CD14-positive monocyte (primary cell): ENCODE measurements around the gene GPR132. TPM values are rescaled to one million over a fixed set of nuclear protein-coding genes. Genes with fewer than 3 reads are reported as not detected.

Experiments
- DNase-seq, 3 donors: peaks; one replicate each; pipeline ENCODE4 v3.0.0-alpha.2; 2011 to 2022
- H2AFZ ChIP-seq: 2 replicates; pipeline ENCODE4 v1.6.0; 2012; ENCODE audit warnings: mild to moderate bottlenecking, low read depth, low read length, inconsistent platforms; ENCODE audit not compliant: insufficient read depth, poor library complexity, severe bottlenecking
- H3K27ac ChIP-seq, 2 donors: 1 replicate in 1 of 2; 2 replicates in 1 of 2; pipeline ENCODE4 v1.5.1; 2012 to 2013; ENCODE audit warnings: low read length in 2 of 2, control low read depth in 1 of 2, inconsistent platforms in 1 of 2, low read depth in 1 of 2, mild to moderate bottlenecking in 1 of 2
- H3K27me3 ChIP-seq, 2 donors: one replicate each; pipeline versions ENCODE4 v1.6.0 to v1.6.1; 2011 to 2013; ENCODE audit warnings: low read length in 2 of 2; ENCODE audit not compliant: control insufficient read depth in 2 of 2, insufficient read depth in 2 of 2
- H3K36me3 ChIP-seq, 2 donors: replicated peaks in 1 of 2; 1 replicate in 1 of 2; 2 replicates in 1 of 2; pipeline versions ENCODE4 v1.5.1 to v1.6.1; 2012 to 2013; ENCODE audit warnings: low read length in 2 of 2, control low read depth in 1 of 2, inconsistent platforms in 1 of 2, mild to moderate bottlenecking in 1 of 2; ENCODE audit not compliant: insufficient read depth in 2 of 2, control insufficient read depth in 1 of 2
- H3K4me1 ChIP-seq, 2 donors: 1 replicate in 1 of 2; 2 replicates in 1 of 2; pipeline versions ENCODE4 v1.5.1 to v1.6.1; 2012 to 2013; ENCODE audit warnings: low read length in 2 of 2, control low read depth in 1 of 2, inconsistent platforms in 1 of 2, mild to moderate bottlenecking in 1 of 2, moderate library complexity in 1 of 2; ENCODE audit not compliant: insufficient read depth in 2 of 2, control insufficient read depth in 1 of 2
- H3K4me2 ChIP-seq: replicated peaks from 2 replicates; pipeline ENCODE3; 2012; ENCODE audit warnings: low read length, moderate library complexity, mild to moderate bottlenecking; ENCODE audit not compliant: poor library complexity, severe bottlenecking; ENCODE audit errors: extremely low read depth
- H3K4me3 ChIP-seq, 3 experiments: fragments of 200-600 bp in 1 of 3; sonication (generic) in 1 of 3; replicated peaks in 1 of 3; 1 replicate in 2 of 3; 2 replicates in 1 of 3; pipeline ENCODE4 v1.5.1; 2011 to 2013; ENCODE audit warnings: low read length in 3 of 3, mild to moderate bottlenecking in 3 of 3, control low read depth in 2 of 3, low read depth in 2 of 3, inconsistent platforms in 1 of 3, moderate library complexity in 1 of 3
- H3K79me2 ChIP-seq: 2 replicates; pipeline ENCODE4 v1.6.0; 2012; ENCODE audit warnings: mild to moderate bottlenecking, control low read depth, inconsistent platforms, low read length, moderate library complexity; ENCODE audit not compliant: insufficient read depth
- H3K9ac ChIP-seq: 2 replicates; pipeline ENCODE4 v1.6.0; 2017; ENCODE audit warnings: low read length, mild to moderate bottlenecking; ENCODE audit not compliant: insufficient read depth, poor library complexity, severe bottlenecking
- H3K9me3 ChIP-seq, 2 donors: replicated peaks in 1 of 2; 1 replicate in 1 of 2; 2 replicates in 1 of 2; pipeline versions ENCODE4 v1.5.1 to v1.6.1; 2012 to 2013; ENCODE audit warnings: low read length in 2 of 2, control low read depth in 1 of 2; ENCODE audit not compliant: control insufficient read depth in 1 of 2, insufficient read depth in 1 of 2
- H4K20me1 ChIP-seq: 2 replicates; pipeline ENCODE4 v1.6.0; 2012; ENCODE audit warnings: mild to moderate bottlenecking, low read length, control low read depth, moderate library complexity; ENCODE audit not compliant: insufficient read depth
- H3K27ac Mint-ChIP-seq, 7 donors: one replicate each; pipeline ENCODE4 v1.8.0; 2020; ENCODE audit warnings: mild to moderate bottlenecking in 7 of 7, mixed read lengths in 7 of 7, moderate library complexity in 6 of 7, inconsistent platforms in 2 of 7
- H3K27me3 Mint-ChIP-seq, 3 donors: one replicate each; pipeline ENCODE4 v1.8.0; 2021 to 2022; ENCODE audit warnings: low read depth in 3 of 3, mild to moderate bottlenecking in 3 of 3, mixed read lengths in 3 of 3, moderate library complexity in 3 of 3, inconsistent platforms in 1 of 3
- H3K36me3 Mint-ChIP-seq, 2 donors: one replicate each; pipeline ENCODE4 v1.8.0; 2020; ENCODE audit warnings: mixed read lengths in 2 of 2, inconsistent platforms in 1 of 2, mild to moderate bottlenecking in 1 of 2
- H3K4me1 Mint-ChIP-seq: one replicate; pipeline ENCODE4 v1.8.0; 2020; ENCODE audit warnings: mild to moderate bottlenecking, mixed read lengths
- H3K4me3 Mint-ChIP-seq, 2 donors: one replicate each; pipeline ENCODE4 v1.8.0; 2020; ENCODE audit warnings: mild to moderate bottlenecking in 2 of 2, mixed read lengths in 2 of 2, moderate library complexity in 1 of 2
- H3K9me3 Mint-ChIP-seq, 7 donors: one replicate each; pipeline ENCODE4 v1.8.0; 2020 to 2022; ENCODE audit warnings: mixed read lengths in 7 of 7, mild to moderate bottlenecking in 6 of 7, moderate library complexity in 6 of 7, inconsistent platforms in 2 of 7
- CTCF ChIP-seq: fragments of 200-600 bp; IDR thresholded peaks from one replicate; pipeline ENCODE4 v1.8.0; 2022; ENCODE audit warnings: antibody characterized with exemption, mild to moderate bottlenecking
- WGBS: methylation state at CpG from one replicate; pipeline ENCODE4 v1.1.5; 2013; ENCODE audit warnings: missing lambda C conversion rate; ENCODE audit not compliant: insufficient coverage; 5-methylcytosine and 5-hydroxymethylcytosine counted together
- intact Hi-C, 2 donors: fragments of 100-400 bp; cut with micrococcal nuclease; formaldehyde crosslinking; loops; one replicate each; pipeline versions ENCODE4 v1.15.0 to v1.15.1; 2023
- polyA plus RNA-seq, 3 donors: library from polyadenylated mRNA; depleted of rRNA in 1 of 3; unstranded in 2 of 3; stranded (reverse) in 1 of 3; fragments of 300-500 nt in 2 of 3; fragments of >200 nt in 1 of 3; fragmentation: Illumina TruSeq in 2 of 3; gene quantifications; 1 replicate in 2 of 3; 2 replicates in 1 of 3; pipeline ENCODE4 v1.2.3, GENCODE V29; 2012 to 2021

Gene GPR132
- polyA plus RNA-seq, 3 donors = 6.3 to 19.0 (median 13.0) TPM

GRCh38 chr14:105042813-105043212 is 22.4 kb downstream of the GPR132 start:
- peaks cover 2 to 3% of the 10 kb centered on the region in 2 donors for H3K36me3 Mint-ChIP-seq
- peaks cover 32 to 38% of the 10 kb centered on the region in 2 donors for H3K4me1 ChIP-seq
- peaks cover 0 to 2% (median 0%) of the 10 kb centered on the region in 7 donors for H3K9me3 Mint-ChIP-seq
- no peak for TF ChIP-seq CTCF
- H3K9ac ChIP-seq = no peak overlapping the region
- H3K4me3 ChIP-seq = no peak overlapping the region
- WGBS = 95% methylated on average over 17 of the region's 17 CpGs
- H2AFZ ChIP-seq = no peak overlapping the region
- no peaks in the 10 kb centered on the region for H3K79me2 ChIP-seq
- intact Hi-C loops = no loop called here
- no peak for DNase-seq
- peaks cover 24% of the 10 kb centered on the region for H3K4me1 Mint-ChIP-seq
- peaks cover 0 to 4% of the 10 kb centered on the region in 2 donors for H3K36me3 ChIP-seq
- no peak overlapping the region for H3K4me2 ChIP-seq
- H3K27ac ChIP-seq = no peak overlapping the region
- no peak overlapping the region for H3K4me3 Mint-ChIP-seq
- H3K27ac Mint-ChIP-seq = no peak overlapping the region
- H3K27me3 ChIP-seq = no peaks in the 10 kb centered on the region
- H3K9me3 ChIP-seq = no peaks in the 10 kb centered on the region
- peaks cover 20% of the 10 kb centered on the region for H4K20me1 ChIP-seq
- H3K27me3 Mint-ChIP-seq = peaks cover 4 to 8% (median 5%) of the 10 kb centered on the region in 3 donors

- intact Hi-C loops = no loop called here
- peaks cover 0 to 3% of the 10 kb centered on the region in 2 donors for H3K36me3 Mint-ChIP-seq
Observed at GRCh38 chr14:105041841-105042765, 23.1 kb downstream of the GPR132 start.

More at GRCh38 chr14:105041841-105042765, 23.1 kb downstream of the GPR132 start:
- TF ChIP-seq CTCF = no peak
- H3K4me3 Mint-ChIP-seq = no peak overlapping the region
- Histone ChIP-seq H3K9me3 (no peaks in the 10 kb centered on the region), H3K9ac (no peak overlapping the region), H3K27me3 (no peaks in the 10 kb centered on the region), H3K4me3 (no peak overlapping the region), H3K4me2 (no peak overlapping the region), H4K20me1 (peaks cover 13% of the 10 kb centered on the region), H3K36me3 (no peaks in the 10 kb centered on the region), H3K4me1 (peaks cover 32 to 38% of the 10 kb centered on the region in 2 donors), H3K79me2 (no peaks in the 10 kb centered on the region), H2AFZ (no peak overlapping the region), H3K27ac (no peak overlapping the region)
- peaks cover 7 to 10% (median 8%) of the 10 kb centered on the region in 3 donors for H3K27me3 Mint-ChIP-seq
- H3K27ac Mint-ChIP-seq = no peak overlapping the region
- peak in 1 of 3 donors; percentile 33 for DNase-seq
- H3K4me1 Mint-ChIP-seq = peaks cover 24% of the 10 kb centered on the region
- WGBS = 95% methylated on average over 25 of the region's 28 CpGs
- peaks cover 0 to 2% (median 0%) of the 10 kb centered on the region in 7 donors for H3K9me3 Mint-ChIP-seq
